CD4-positive, alpha-beta memory T cell (primary cell): ENCODE measurements around the gene MFN2. TPM values are rescaled to one million over a fixed set of nuclear protein-coding genes. Genes with fewer than 3 reads are reported as not detected.

Experiments
- CTCF ChIA-PET: fragments of 350-600 bp; sonication (Branson Sonifier 250); formaldehyde crosslinking; loops from one replicate; lab custom pipeline; 2021; ENCODE audit warnings: inconsistent platforms; ENCODE audit not compliant: partially characterized antibody; lab: Charles Lee
- POLR2A ChIA-PET: fragments of 350-600 bp; sonication (Branson Sonifier 250); formaldehyde crosslinking; loops from one replicate; lab custom pipeline; 2021; ENCODE audit not compliant: partially characterized antibody; lab: Charles Lee
- DNase-seq, 5 donors: peaks; one replicate each; pipeline versions ENCODE4 v3.0.0 to v3.0.0-alpha.2; 2020 to 2022; ENCODE audit warnings: mixed read lengths in 1 of 5
- H3K27ac ChIP-seq: one replicate; pipeline ENCODE4 v1.7.0; 2013; ENCODE audit warnings: low read depth, low read length
- H3K27me3 ChIP-seq: 2 replicates; pipeline ENCODE4 v1.7.0; 2013; ENCODE audit warnings: mild to moderate bottlenecking, low read length, moderate library complexity; ENCODE audit not compliant: insufficient read depth
- H3K36me3 ChIP-seq: 2 replicates; pipeline ENCODE4 v1.7.0; 2013; ENCODE audit warnings: mild to moderate bottlenecking, low read length, moderate library complexity; ENCODE audit not compliant: insufficient read depth
- H3K4me1 ChIP-seq: 2 replicates; pipeline ENCODE4 v1.7.0; 2013; ENCODE audit warnings: mild to moderate bottlenecking, low read length, moderate library complexity; ENCODE audit not compliant: insufficient read depth
- H3K4me3 ChIP-seq, 2 donors: one replicate each; pipeline ENCODE4 v1.7.0; 2013; ENCODE audit warnings: low read length in 2 of 2, mild to moderate bottlenecking in 1 of 2
- H3K9me3 ChIP-seq, 2 donors: one replicate each; pipeline ENCODE4 v1.7.0; 2013; ENCODE audit warnings: low read length in 2 of 2, control low read depth in 1 of 2; ENCODE audit not compliant: control insufficient read depth in 1 of 2
- H3K27ac Mint-ChIP-seq, 7 donors: one replicate each; pipeline ENCODE4 v1.8.0; 2020 to 2021; ENCODE audit warnings: mixed read lengths in 7 of 7, mild to moderate bottlenecking in 6 of 7, inconsistent platforms in 3 of 7, moderate library complexity in 3 of 7
- H3K27me3 Mint-ChIP-seq, 2 donors: one replicate each; pipeline ENCODE4 v1.8.0; 2020 to 2021; ENCODE audit warnings: mixed read lengths in 2 of 2
- H3K36me3 Mint-ChIP-seq, 2 donors: one replicate each; pipeline ENCODE4 v1.8.0; 2020 to 2021; ENCODE audit warnings: mixed read lengths in 2 of 2, inconsistent platforms in 1 of 2, mild to moderate bottlenecking in 1 of 2
- H3K4me1 Mint-ChIP-seq, 4 donors: one replicate each; pipeline ENCODE4 v1.8.0; 2020 to 2021; ENCODE audit warnings: mixed read lengths in 4 of 4, mild to moderate bottlenecking in 1 of 4
- H3K4me3 Mint-ChIP-seq, 8 donors: one replicate each; pipeline ENCODE4 v1.8.0; 2020 to 2021; ENCODE audit warnings: mixed read lengths in 8 of 8, mild to moderate bottlenecking in 7 of 8, moderate library complexity in 6 of 8, inconsistent platforms in 3 of 8
- H3K9me3 Mint-ChIP-seq, 8 donors: one replicate each; pipeline ENCODE4 v1.8.0; 2020 to 2021; ENCODE audit warnings: mixed read lengths in 8 of 8, mild to moderate bottlenecking in 5 of 8, inconsistent platforms in 3 of 8, moderate library complexity in 1 of 8
- intact Hi-C: fragments of 100-400 bp; cut with micrococcal nuclease; formaldehyde crosslinking; loops from one replicate; pipeline ENCODE4 v1.15.1; 2023
- polyA plus RNA-seq, 2 donors: library from polyadenylated mRNA; unstranded; fragments of 300-500 nt; fragmentation: Illumina TruSeq; gene quantifications; one replicate each; pipeline ENCODE4 v1.2.3, GENCODE V29; 2021
- total RNA-seq, 2 experiments: library from RNA; stranded (reverse); gene quantifications; one replicate each; pipeline ENCODE4 v1.2.3, GENCODE V29; 2021

MFN2 gene
- total and polyA plus RNA-seq, 4 experiments from 2014 or later = 29.0 to 53.7 (median 36.8) TPM

DNA sequence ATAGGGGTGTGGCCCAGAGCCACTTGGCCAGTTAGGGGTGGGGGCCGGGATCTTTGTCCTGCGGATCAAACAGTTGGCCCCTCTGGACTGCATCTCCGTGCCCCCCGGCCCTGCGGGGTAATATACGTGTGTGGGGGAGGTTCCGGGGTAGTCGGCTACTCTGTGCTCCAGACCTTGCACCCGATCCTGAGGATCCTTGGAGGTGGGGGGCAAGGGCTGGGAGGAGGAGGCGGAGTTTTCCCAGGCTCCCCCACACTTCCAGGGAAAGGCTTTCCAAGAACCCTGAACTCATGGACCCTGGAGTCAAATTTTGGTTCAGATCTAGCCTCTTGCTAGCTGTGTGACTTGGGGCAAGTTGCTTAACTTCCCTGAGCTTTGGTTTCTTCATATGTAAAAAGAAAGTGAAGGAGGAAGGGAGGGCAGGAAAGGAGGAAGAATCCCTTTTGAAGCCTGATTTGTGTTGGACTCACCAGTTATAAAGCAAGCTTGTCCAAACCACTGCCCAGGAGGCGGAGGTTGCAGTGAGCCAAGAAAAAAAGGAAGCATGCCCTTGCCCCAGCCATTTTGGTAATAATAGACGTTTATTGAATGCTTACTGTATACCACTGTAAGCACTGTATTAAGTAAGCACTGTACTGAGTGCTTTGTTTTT lies 39.7 kb downstream of the MFN2 start:
- intact Hi-C loops = loop anchor here (1.0 kb wide), 3 partner anchors 40 to 210 kb away; partner anchors contain the start of genes MFN2 and VPS13D
- Mint-ChIP-seq H3K36me3 (peaks cover 10 to 20% of the 10 kb centered on the region in 2 donors), H3K4me1 (peaks cover 6 to 32% (median 12%) of the 10 kb centered on the region in 4 donors), H3K27me3 (no peaks in the 10 kb centered on the region), H3K4me3 (peak overlapping the region; percentile 89 to 96 (median 92)), H3K27ac (peak overlapping the region; percentile 29 to 96 (median 57)), H3K9me3 (no peaks in the 10 kb centered on the region)
- H3K4me1 ChIP-seq = peaks cover 17% of the 10 kb centered on the region
- H3K36me3 ChIP-seq = peaks cover 4% of the 10 kb centered on the region
- CTCF ChIA-PET = interaction anchor here (1.4 to 2.1 kb wide), 2 partner anchors 11 to 59 kb away, joined by 7 read pairs; no protein-coding TSS in a partner anchor
- no peaks in the 10 kb centered on the region for H3K27me3 ChIP-seq
- H3K27ac ChIP-seq = peak overlapping the region; percentile 74
- H3K4me3 ChIP-seq = peak overlapping the region; percentile 19 to 74
- peak in 1 of 5 donors; percentile 5 for DNase-seq
- no peaks in the 10 kb centered on the region for H3K9me3 ChIP-seq
- POLR2A ChIA-PET = interaction anchor here (1.0 to 3.6 kb wide), 5 partner anchors 32 to 111 kb away, joined by 3 to 40 read pairs (median 14); partner anchors contain the start of gene MFN2

DNA sequence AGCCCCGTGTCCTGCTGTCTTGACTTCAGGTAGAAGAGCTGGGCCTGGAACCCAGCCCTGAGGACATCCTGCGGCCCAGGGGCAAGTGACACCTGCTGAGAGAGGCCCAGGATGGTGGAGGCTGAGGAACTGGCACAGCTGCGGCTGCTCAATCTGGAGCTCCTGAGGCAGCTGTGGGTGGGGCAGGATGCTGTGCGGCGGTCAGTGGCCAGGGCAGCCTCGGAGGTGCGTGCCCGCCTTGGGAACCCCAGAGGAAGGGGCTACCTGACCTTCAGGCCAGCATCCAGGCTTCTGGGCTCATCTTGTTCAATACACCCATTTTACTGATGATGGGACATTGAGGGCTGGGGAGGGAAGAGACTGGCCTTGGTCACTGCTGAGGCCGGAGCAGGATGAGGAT lies 41.4 kb downstream of the MFN2 start:
- H3K4me1 Mint-ChIP-seq = peaks cover 6 to 32% (median 12%) of the 10 kb centered on the region in 4 donors
- Histone ChIP-seq H3K27ac (no peak overlapping the region), H3K4me1 (peaks cover 17% of the 10 kb centered on the region), H3K27me3 (no peaks in the 10 kb centered on the region), H3K36me3 (peaks cover 8% of the 10 kb centered on the region), H3K9me3 (no peaks in the 10 kb centered on the region), H3K4me3 (no peak overlapping the region)
- CTCF ChIA-PET = interaction anchor here (2.1 kb wide), 1 partner anchor 10 kb away, joined by 7 read pairs; no protein-coding TSS in a partner anchor
- intact Hi-C loops = no loop called here
- no peak for DNase-seq
- peaks cover 19 to 29% of the 10 kb centered on the region in 2 donors for H3K36me3 Mint-ChIP-seq
- H3K4me3 Mint-ChIP-seq = peak overlapping the region in 1 of 8 donors; percentile 17
- H3K27ac Mint-ChIP-seq = no peak overlapping the region
- H3K27me3 Mint-ChIP-seq = no peaks in the 10 kb centered on the region
- H3K9me3 Mint-ChIP-seq = no peaks in the 10 kb centered on the region
- POLR2A ChIA-PET = interaction anchor here (3.6 kb wide), 1 partner anchor 113 kb away, joined by 40 read pairs; no protein-coding TSS in a partner anchor

DNA sequence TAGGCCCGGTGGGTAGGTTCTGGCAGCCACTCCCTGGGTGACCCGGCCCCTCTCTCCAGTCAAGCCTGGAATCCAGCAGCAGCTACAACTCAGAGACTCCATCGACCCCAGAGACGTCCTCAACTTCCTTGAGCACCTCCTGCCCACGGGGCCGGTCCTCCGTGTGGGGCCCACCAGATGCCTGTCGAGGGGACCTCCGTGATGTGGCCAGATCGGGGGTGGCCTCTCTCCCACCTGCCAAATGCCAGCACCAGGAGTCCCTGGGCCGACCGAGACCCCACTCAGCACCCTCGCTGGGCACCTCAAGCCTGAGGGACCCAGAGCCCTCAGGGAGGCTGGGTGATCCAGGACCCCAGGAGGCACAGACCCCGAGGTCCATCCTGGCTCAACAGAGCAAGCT lies 41.8 kb downstream of the MFN2 start:
- intact Hi-C loops = no loop called here
- Histone ChIP-seq H3K27ac (no peak overlapping the region), H3K27me3 (no peaks in the 10 kb centered on the region), H3K9me3 (no peaks in the 10 kb centered on the region), H3K36me3 (peaks cover 8% of the 10 kb centered on the region), H3K4me3 (no peak overlapping the region), H3K4me1 (peaks cover 17% of the 10 kb centered on the region)
- Mint-ChIP-seq H3K4me1 (peaks cover 6 to 32% (median 12%) of the 10 kb centered on the region in 4 donors), H3K27me3 (no peaks in the 10 kb centered on the region), H3K9me3 (no peaks in the 10 kb centered on the region), H3K36me3 (peaks cover 22 to 32% of the 10 kb centered on the region in 2 donors), H3K4me3 (peak overlapping the region in 1 of 8 donors; percentile 17), H3K27ac (no peak overlapping the region)
- ChIA-PET CTCF (no interaction called here), POLR2A (interaction anchor here (0.6 kb wide), 1 partner anchor 79 kb away, joined by 3 read pairs; no protein-coding TSS in a partner anchor)
- no peak for DNase-seq

DNA sequence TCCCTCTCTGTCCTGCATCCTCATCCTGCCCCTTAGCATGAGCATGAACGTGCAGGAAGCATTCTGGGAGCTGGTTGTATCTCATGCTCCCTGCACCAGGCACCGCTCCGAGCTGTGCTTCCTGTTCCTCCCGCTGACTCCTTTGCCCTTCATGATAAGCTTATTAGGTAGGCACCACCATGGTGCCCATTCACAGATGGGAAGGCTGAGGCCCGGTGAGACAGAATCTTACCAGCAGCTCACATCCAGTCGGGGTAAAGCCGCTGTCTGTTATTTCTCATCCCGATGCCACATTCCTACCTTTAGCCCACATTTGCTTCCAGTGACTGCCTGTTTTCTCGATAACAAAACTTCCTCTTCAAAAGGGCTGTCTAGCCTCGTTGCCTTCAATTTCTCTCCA lies 46.3 kb downstream of the MFN2 start:
- Mint-ChIP-seq H3K9me3 (no peaks in the 10 kb centered on the region), H3K36me3 (peaks cover 32 to 48% of the 10 kb centered on the region in 2 donors), H3K27me3 (no peaks in the 10 kb centered on the region), H3K27ac (no peak overlapping the region), H3K4me3 (no peak overlapping the region), H3K4me1 (peaks cover 0 to 9% (median 1%) of the 10 kb centered on the region in 4 donors)
- H3K27me3 ChIP-seq = no peaks in the 10 kb centered on the region
- POLR2A ChIA-PET = no interaction called here
- H3K27ac ChIP-seq = no peak overlapping the region
- peaks cover 15% of the 10 kb centered on the region for H3K36me3 ChIP-seq
- CTCF ChIA-PET = interaction anchor here (0.7 kb wide), 1 partner anchor 173 kb away, joined by 3 read pairs; no protein-coding TSS in a partner anchor
- H3K4me1 ChIP-seq = no peaks in the 10 kb centered on the region
- H3K4me3 ChIP-seq = no peak overlapping the region
- intact Hi-C loops = no loop called here
- DNase-seq = no peak
- H3K9me3 ChIP-seq = no peaks in the 10 kb centered on the region

DNA sequence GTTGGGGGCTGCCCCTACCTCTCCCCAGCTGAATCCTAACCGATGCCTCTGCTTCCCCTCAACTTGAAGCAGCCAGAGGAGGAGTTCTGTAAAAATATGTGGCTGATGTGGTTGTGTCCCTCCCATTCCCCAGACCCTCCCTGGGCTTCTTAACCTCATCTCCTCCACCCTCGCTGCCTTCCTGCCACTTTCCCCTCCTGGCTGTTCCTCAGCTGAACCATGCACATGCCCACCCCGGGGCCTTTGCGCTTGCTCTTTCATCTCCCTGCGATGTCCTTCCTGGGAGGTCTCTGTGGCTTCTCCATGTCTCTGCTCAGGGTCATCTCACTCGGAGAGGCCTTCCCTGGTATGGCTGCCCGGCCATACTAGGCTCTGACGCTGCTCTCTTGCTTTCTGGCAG lies 48.0 kb downstream of the MFN2 start:
- H3K36me3 Mint-ChIP-seq = peaks cover 32 to 50% of the 10 kb centered on the region in 2 donors
- CTCF ChIA-PET = no interaction called here
- POLR2A ChIA-PET = no interaction called here
- Histone ChIP-seq H3K27ac (no peak overlapping the region), H3K4me1 (no peaks in the 10 kb centered on the region), H3K4me3 (no peak overlapping the region), H3K36me3 (peaks cover 15% of the 10 kb centered on the region), H3K9me3 (no peaks in the 10 kb centered on the region), H3K27me3 (no peaks in the 10 kb centered on the region)
- intact Hi-C loops = no loop called here
- H3K27ac Mint-ChIP-seq = no peak overlapping the region
- DNase-seq = no peak
- H3K4me3 Mint-ChIP-seq = no peak overlapping the region
- no peaks in the 10 kb centered on the region for H3K9me3 Mint-ChIP-seq
- H3K4me1 Mint-ChIP-seq = peaks cover 0 to 3% (median 0%) of the 10 kb centered on the region in 4 donors
- H3K27me3 Mint-ChIP-seq = no peaks in the 10 kb centered on the region

DNA sequence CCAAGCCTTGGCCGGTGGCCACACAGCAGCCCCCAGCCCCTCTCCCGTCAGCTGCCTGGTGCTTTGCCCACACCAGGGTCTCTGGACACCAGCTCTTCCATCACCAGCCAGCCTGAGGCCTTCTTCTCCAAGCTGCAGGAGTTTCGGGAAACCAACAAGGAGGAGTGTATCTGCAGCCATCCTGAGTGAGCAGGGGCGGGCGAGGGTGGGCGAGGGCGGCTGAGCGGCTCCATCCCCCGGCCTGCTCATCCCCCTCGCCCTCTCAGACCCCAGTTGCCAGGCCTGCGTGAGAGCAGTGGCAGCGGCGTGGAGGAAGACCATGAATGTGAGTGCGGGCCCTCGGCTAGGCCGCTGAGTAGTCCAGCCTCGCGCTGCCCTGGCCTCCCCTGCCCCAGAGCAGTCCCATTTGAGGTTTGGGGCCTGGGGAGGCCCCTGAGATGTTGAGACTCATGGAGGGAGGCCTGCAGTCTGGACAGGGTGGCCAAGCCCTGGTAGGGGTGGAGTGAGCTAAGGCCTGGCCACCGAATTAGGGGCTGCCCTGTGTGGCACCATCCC lies 48.8 kb downstream of the MFN2 start:
- Histone ChIP-seq H3K4me1 (no peaks in the 10 kb centered on the region), H3K27me3 (no peaks in the 10 kb centered on the region), H3K4me3 (no peak overlapping the region), H3K27ac (no peak overlapping the region), H3K36me3 (peaks cover 12% of the 10 kb centered on the region), H3K9me3 (no peaks in the 10 kb centered on the region)
- H3K4me1 Mint-ChIP-seq = peaks cover 0 to 3% (median 0%) of the 10 kb centered on the region in 4 donors
- H3K27me3 Mint-ChIP-seq = no peaks in the 10 kb centered on the region
- no peak overlapping the region for H3K4me3 Mint-ChIP-seq
- ChIA-PET POLR2A (no interaction called here), CTCF (no interaction called here)
- H3K9me3 Mint-ChIP-seq = no peaks in the 10 kb centered on the region
- no peak overlapping the region for H3K27ac Mint-ChIP-seq
- no peak for DNase-seq
- H3K36me3 Mint-ChIP-seq = peaks cover 29 to 48% of the 10 kb centered on the region in 2 donors
- intact Hi-C loops = no loop called here

DNA sequence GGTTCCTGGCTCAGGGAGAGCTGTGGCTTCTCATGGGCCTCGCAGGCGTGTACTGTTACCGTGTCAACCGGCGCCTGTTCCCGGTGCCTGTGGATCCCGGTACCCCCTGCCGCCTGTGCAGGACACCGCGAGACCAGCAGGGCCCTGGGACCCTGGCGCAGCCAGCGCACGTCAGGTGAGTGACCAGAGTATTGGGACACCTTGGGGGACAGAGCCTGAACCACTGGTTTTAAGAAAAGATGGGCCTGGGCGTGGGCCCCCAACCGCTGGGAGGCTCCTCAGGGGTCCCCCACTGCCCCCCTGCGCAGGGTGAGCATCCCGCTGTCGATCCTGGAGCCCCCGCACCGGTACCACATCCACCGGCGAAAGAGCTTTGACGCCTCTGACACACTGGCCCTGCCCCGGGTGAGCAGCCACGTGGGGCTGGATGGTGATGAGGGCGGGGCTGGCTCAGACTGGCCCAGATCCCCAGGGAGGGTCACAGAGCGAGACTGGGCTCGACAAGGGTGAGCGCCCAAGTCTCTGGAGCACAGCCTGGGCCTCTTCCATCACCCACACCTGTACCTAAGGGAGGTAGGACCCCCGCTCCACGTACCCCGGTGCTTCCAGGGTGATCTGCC lies 49.6 kb downstream of the MFN2 start:
- H3K4me1 ChIP-seq = no peaks in the 10 kb centered on the region
- H3K4me3 ChIP-seq = no peak overlapping the region
- H3K27me3 Mint-ChIP-seq = no peaks in the 10 kb centered on the region
- intact Hi-C loops = no loop called here
- H3K27me3 ChIP-seq = no peaks in the 10 kb centered on the region
- H3K36me3 Mint-ChIP-seq = peaks cover 22 to 40% of the 10 kb centered on the region in 2 donors
- H3K4me1 Mint-ChIP-seq = peaks cover 0 to 3% (median 0%) of the 10 kb centered on the region in 4 donors
- ChIA-PET POLR2A (no interaction called here), CTCF (no interaction called here)
- no peak overlapping the region for H3K27ac ChIP-seq
- no peak overlapping the region for H3K27ac Mint-ChIP-seq
- no peak overlapping the region for H3K4me3 Mint-ChIP-seq
- H3K9me3 Mint-ChIP-seq = no peaks in the 10 kb centered on the region
- peaks cover 11% of the 10 kb centered on the region for H3K36me3 ChIP-seq
- H3K9me3 ChIP-seq = no peaks in the 10 kb centered on the region
- DNase-seq = no peak
